NT2/D1 (cell line): ENCODE measurements around the gene ADGRL3.

ENCODE experiments used
- SUZ12 ChIP-seq: IDR thresholded peaks from 2 replicates; pipeline ENCODE4 v1.6.1; 2011; ENCODE audit not compliant: insufficient read length, insufficient read depth; ENCODE audit errors: extremely low read depth
- YY1 ChIP-seq: IDR thresholded peaks from 2 replicates; pipeline ENCODE4 v1.6.1; 2011; ENCODE audit not compliant: insufficient read length, insufficient read depth
- ZNF274 ChIP-seq: IDR thresholded peaks from 2 replicates; pipeline ENCODE4 v1.6.1; 2011; ENCODE audit warnings: mild to moderate bottlenecking, low read depth, low read length

DNA sequence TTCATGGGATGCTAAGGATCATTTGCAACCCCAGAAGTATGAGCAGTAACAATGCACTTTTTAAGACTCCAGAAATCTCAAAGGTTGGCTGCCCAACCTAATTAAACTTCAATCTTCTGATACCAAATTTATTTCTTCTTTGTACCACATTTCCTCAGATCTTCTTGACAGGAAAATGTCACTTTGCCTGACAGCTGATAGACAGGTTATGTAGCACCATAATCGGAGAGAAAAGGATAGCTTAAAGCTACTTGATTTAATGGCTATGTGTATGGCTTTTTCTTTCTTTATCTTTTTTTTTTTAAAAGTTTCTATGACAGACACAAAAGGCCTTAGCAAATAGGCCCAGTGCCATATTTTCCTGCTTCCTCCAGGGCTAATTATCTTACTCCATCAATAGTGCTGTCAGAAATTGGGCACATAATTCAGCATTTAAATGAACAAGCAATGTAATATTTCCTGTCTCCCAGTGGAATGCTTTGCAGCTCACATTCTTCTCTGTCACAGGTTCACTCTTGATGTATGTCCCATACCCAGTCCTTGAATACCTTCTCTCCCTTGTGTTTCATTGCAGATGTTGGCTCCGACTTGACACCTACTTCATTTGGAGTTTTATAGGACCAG, 795.7 kb downstream of the ADGRL3 start:
- TF ChIP-seq SUZ12 (no peak), YY1 (no peak), ZNF274 (no peak)
